Measurements from ENCODE around the gene SPATA31D1.
A peak's percentile ranks its signal among the peaks of the same experiment; 100 is the strongest.

Gene SPATA31D1

GRCh38 chr9:82024908-82025307, 36.3 kb downstream of the SPATA31D1 start:
- no peak for DNase-seq

- peak in 1 of 2 experiments; percentile 33 for DNase-seq
Observed at GRCh38 chr9:82031538-82032280, 43.1 kb downstream of the SPATA31D1 start.

- no peak for DNase-seq
Observed at GRCh38 chr9:82034956-82035731, 46.6 kb downstream of the SPATA31D1 start.

DNA sequence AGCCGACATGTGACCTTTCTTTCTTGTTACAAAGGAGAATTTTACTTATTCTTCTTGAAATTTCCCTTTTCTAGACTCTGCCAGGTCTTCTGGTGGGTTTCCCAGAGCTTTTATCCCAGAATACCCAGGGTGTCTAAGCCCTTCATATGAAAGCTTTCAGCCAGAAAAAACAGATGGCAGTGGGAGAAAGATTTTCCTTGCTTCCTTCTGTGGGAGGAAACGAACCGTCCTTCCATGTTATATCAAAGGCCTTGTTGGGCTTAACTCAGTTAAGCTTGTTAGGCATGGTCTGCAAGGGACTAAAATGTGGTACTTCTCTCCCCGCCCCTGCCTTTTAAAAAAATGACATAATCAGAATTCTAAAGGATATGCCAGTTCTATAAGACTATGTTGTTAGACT, 47.5 kb downstream of the SPATA31D1 start:
- DNase-seq, result peak in 1 of 2 experiments; percentile 31

DNA sequence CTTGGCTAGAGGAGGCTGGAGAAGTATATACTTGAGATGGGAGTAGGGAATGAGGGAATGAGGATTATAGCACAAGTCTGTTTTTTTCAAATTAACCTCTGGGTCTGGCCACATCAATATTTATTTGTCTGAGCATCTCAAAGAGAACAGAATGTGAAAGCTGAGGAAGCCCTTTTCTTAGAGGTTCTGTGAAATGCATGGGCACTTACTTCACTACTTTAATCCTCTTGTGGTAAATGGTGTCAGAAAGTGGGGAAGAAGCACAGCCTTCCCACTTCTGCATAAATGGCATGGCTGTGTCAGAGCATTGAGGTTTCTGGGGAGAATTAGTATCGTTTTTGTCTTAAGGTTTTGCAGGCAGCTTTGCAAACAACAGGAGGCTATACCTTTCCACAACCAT, 48.6 kb downstream of the SPATA31D1 start:
- no peak for DNase-seq

GRCh38 chr9:82038897-82039296, 50.3 kb downstream of the SPATA31D1 start:
- DNase-seq, result no peak
